GM19468 (cell line): ENCODE data around the gene USH1C.

Experiments
- ATAC-seq: cut with Tn5 transposase; IDR thresholded peaks from one replicate; pipeline ENCODE4 v1.9.1; 2021; ENCODE audit warnings: mild to moderate bottlenecking, moderate library complexity, moderate number of reproducible peaks; ENCODE audit not compliant: unreplicated experiment; ENCODE audit errors: extremely low read depth

Gene USH1C

DNA sequence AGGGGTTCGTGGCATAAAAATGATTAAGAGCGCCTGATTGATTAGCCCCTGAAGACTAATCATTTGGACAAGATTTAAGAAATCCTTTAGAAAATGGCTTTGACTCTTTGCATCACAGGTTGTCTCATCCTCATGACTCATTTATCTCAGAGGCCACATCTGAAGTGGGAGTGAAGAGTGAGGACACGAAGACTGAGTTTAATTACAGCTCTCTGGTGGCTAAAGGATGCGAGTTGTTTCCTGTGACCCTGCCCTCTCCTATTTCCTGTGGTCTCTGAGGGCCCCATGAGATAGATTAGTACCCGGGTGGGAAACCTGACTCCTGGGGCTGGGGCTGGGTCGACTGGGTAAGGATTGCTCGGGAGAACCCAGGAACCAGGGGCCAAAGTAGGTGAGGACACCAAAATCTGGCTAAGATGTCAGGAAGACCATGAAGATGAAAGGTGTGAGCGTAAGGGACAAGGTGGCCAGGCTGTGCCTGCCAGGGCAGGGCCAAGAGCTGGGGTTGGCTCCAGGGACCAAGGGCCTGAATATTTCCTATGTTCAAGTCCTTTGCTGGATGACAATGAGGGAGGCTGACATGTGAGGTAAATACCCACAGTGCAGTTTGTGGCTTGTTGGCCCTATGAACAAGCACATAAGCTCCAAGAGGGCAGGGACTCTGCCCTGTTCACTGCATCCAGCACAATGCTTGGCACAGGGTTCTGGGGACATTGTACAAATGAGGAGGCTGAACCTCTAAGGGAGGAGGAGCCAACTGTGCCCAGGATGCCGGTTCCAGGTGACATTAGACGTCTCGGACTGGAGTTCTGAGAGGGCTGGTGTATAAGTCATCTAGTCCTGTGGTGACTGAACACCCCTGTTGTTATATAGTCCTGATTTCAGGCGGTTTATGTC lies 6.5 kb upstream of the USH1C start:
- ATAC-seq: no peak

DNA sequence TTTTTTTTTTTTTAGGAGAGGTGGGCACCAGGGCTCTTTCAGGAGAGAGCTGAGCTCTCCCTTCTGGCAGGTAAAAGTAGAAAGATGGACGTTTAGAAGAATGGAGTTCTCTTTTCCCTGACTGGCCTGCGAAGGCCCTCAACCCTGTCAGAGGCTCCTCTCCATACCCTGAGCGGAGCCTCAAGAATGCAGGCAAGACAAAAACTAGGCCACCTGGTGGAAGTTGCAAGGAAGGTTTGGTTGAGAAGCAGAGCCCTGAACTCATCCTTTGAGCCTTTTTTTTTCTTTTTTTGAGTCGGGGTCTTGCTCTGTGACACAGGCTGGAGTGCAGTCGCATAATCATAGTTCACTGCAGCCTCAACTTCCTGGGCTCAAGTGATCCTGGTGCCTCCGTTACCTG lies 4.2 kb upstream of the USH1C start:
- ATAC-seq: no peak

DNA sequence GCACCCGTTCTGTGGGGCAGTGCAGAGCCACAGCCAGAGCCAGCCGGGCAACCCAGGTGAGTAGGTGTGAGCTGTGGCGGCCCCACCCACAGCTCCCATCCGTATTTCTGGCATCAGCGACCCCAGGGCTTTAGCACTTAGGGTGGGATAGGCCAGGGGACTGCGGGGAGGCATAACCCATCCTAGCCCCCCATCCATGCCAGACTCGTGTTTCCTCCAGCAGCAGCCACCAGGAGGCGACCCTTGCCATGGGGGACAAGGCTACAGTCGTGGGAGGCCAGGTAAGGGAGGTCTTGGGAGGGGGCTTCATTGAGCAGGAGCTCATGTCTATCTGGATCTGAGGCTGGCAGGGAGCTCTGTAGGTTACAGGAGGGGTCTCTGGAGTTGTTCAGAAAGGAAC lies 3.7 kb upstream of the USH1C start:
- ATAC-seq: no peak

DNA sequence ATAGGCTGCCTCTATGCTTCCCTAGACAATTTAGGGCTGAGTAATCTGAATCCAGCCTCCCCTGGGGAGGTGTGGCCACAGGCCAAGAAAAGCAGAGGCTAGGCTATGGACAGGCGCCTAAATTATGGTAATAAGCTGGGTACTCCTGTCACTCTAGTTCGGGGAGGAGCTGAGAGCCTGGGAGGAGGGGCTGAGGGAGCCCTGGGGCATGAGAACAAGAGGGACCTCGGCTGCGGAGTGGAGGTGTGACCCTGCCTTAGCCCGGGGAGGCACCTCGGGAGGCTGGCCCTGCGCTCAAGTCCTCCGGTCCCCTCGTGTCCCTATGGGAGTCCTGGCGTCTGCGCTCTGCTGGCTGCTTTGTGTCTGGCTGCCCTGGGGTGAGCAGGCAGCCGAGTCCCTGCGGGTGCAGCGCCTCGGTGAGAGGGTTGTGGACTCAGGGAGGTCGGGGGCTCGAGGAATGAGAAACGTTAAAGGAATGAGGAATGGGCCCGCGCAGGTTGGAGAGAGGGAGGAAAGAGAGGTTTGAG lies 2.9 kb upstream of the USH1C start, which contains the start of gene OTOG:
Gene OTOG, plus strand, starts transcription at position 209 of the 527 bp plus-strand sequence. Its CDS starts 114 bp downstream, at position 323.
- ATAC-seq: no peak

DNA sequence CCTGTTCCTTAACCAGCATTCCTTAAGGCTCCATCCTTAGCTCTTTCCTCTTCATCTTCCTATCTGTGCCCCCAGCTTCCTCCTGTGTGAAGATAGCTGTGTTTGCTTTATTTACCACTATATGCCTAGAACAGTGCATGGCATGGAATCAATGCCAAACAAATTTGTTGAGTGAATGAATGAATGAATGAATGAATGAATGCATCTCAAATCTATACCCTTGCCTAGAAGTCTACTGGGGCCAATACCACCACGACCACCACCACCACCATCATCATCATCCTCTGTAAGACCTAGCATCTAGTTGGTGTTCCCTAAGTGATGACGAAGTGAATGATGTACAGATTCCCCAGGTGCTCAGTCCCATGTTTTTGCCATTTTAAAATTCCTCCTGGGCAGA lies 2.0 kb upstream of the USH1C start:
- no peak for ATAC-seq

DNA sequence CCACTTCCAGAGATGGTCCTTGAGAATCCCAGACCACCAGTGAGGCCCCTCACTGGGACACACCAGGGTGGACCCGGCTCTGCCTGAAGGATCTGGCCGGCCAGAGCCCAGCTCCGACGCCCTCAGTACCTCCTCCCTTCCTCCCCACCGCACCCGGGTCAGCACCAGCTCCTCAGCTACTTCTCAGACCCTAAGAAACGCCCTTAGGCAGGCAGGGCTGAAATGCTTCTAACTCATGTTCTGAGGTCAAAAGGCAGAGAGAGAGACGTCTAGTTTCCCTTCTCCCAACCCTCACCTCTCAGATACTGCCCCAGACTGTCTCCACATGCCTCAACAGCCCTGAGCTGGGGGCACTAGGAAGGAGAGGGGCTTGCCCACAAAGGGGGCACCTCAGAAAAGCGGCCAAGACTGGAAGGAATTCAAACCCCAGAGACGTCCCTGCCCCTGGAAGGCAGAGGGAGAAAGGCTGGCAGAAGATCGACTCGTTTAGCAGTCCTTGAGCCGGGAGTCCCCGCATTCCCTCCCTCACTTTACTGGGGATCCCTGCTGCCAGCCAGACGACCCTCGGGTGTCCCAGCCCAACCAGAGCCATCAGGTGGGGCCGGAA lies 539 bp downstream of the USH1C start:
- no peak for ATAC-seq

DNA sequence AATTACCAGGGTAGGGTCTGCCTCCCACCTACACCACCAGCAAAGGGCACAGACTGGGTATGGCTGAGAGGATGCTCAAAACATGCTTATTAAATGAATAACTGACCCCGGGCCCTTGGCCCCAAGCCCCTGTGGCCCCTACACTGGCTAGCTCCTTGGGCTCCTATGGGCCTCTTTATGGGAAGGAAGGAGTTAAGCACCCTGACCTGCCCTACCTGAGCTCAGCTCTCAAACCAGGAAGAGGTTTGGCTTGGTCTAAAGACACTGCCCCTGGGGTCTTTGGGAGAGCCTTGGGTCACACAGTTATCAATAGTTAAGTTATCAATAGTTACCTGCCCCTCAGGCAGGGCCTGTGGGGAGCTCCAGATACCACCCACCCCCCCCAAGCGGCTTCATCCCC lies 1.2 kb downstream of the USH1C start:
- no peak for ATAC-seq

DNA sequence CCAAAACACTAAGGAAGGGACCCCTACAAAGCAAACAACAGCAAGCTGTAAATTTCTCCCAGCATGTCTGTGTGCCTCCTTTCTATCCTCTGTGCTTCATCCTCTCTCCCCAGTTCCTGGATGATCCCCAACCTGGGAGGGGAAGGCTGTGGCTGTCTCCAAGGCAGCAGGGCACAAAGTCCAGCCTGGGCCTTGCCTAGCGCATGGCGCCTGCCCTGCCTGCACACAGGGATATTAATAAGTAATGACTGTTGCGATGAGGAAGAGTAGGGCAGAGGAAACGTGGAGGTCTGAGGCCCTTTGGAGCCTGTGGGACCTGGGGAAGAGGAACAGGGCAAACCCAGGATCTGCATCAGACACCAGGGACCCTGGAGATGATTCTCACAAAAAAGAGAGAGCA lies 2.0 kb downstream of the USH1C start:
- no peak for ATAC-seq

DNA sequence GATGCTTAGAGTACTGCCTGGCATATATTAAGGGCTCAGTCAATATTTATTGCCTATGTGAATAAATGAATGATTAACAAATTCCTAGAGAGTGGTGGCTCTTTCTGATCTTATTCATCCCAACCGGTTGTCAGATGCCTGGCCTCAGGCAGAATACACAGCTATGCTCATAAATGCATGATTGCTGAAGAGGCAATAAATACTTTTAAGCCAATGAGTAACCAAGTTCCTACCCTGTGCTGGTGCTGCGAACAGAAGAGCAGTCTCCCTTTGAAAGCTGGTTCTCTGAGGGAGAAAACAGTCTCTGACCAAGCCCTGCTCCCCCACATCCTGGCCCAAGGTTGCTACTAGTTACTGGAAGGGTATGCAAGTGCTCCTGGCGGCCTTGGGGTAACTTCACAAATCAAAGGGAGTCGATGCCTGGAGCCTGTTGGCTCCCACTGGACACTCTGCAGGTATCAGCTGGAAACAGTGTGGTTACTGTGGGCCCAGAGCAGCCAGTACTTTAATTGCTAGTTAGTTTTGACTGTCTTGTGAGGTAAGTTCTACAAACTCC lies 2.8 kb downstream of the USH1C start:
- ATAC-seq: no peak

DNA sequence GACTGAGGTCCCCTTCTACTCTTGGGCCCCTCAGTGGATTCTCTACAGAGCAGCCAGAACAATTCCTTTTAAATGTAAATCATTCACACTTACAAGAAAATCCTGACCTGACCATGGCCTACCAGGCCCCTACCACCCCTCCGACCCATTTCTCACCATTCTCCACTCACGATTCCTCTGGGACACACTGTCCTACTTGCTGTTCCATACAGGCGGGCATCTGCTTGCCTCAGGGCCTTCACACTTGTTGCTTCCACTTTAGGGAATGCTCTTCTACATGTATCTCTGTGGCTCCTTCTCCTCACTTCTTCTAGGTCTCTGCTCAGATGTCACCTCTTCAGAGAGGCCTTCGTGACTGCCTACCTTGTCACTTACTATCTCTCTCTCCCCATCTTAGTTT lies 3.4 kb downstream of the USH1C start:
- ATAC-seq: no peak

DNA sequence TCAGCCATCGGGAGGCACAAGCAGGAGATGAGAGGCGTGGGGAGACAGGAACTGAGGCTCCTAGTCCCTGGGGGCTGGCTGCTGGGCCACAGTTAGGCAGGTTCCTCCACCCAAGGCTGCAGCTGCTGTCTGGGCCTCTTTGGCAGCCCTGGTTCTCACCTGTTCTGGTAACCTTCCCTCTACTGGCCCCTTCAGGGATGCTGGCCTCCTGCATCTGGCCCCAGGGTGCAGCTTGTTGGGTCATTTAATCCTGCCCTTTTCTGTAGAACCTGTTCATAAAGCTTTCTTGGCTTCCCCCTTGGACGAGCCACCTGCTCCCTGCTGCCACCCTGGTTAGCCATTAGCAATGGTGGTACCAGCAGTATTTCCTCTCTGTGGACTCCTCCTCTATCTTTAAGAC lies 5.5 kb downstream of the USH1C start:
- no peak for ATAC-seq

DNA sequence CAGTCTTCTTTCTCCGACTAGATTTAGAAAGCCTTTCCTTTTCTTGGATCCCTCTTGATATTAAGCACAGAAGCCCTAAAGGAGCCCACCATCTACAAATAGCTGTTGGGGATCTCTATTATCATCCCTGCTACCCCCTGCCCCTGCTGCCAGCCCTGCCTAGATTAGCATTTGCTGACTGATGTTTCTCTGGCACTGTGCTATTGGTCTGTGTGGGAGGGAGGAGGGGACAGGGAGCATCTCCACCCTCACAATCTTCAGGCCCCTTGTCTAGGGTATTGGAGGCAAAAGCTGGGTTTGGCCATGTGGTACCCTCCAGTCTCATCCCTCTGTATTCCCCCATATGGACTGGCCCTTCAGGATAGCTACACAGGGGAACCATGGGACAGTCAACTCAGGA lies 6.2 kb downstream of the USH1C start:
- ATAC-seq: no peak

DNA sequence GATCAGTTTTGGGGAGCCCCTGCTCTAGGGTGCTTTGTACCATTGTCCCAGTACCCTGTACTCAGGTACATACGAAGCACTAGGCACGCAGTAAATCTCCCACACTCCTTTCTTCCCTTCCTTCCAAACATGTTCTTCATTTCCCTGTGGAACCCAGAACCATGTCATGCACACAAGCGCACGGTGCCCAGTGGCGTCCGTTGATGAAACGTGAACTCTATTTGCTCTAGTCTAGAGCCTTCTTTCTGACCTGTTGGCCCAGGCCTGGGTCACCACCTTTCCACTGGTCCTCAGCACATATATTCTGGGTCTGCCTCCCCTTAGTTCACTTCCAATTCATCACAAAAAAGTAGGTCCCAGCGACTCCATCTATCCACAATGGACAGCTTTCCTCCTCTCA lies 7.0 kb downstream of the USH1C start:
- no peak for ATAC-seq

DNA sequence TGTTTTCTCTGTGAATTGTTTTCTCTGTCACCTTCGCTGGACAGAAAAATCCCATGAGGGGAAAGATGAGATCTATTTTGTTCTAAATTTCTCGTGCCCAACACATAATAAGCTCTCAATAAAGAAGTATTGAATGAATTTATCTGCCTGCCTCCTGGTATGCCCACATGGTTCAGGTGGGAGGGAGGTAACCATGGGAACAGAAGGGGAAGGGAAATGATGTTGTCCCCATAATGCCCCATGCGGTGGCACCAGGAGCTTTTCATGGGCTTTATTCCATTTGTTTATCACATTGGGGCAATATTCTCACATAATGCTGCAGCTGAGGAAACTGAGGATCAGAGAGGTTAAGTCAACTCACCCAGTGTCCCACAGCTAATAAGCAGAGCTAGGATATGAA lies 8.7 kb downstream of the USH1C start:
- no peak for ATAC-seq

DNA sequence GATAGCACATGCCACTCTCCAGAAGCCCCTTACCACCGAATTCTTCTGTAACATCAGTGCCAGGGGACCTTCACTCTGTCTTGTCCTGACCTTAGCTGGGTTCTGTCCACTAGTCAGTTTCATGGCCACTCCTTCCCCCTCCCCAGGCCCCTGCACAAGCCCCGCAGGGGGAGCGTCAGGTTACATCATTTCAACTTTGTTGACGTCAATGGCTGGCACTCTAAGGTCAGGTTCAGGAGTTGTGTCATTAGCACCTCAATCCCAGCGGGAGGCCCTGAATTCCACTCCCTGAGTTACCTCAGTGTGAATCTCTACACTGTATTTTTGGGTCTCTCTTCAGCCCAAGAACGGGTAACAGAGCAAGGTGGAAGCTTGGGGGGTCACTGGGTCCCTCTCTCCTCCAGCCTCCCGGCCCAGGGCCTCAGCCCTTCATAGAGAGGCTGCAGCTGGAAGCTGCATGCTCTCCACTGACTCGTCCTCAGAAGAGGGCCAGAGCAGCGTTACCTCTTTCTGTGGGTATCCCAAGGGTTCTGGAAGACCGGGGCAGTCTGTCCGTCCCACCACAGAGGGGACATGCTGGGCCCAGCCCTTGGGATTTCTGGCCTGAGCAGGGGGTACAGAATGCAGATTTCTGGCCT lies 10.3 kb downstream of the USH1C start:
- ATAC-seq: no peak

DNA sequence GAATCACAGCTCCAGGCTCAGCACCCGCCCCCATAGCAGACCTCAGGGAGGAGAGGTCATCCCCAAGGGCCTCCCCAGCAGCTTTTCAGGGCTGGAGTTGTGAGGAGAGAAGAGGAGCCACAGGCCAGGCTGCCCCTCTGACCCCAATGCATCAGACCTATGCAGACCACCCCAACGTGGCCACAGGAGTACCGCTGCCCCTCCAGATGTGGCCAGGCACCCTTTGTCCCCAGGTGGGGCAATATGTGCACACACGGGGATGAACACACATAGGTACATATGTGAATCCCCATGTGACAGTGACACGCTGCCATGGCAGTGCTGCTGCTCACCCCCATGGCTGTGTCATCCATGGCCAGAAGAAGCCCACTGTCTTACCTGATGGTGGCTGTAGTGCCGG lies 10.9 kb downstream of the USH1C start:
- ATAC-seq: no peak

DNA sequence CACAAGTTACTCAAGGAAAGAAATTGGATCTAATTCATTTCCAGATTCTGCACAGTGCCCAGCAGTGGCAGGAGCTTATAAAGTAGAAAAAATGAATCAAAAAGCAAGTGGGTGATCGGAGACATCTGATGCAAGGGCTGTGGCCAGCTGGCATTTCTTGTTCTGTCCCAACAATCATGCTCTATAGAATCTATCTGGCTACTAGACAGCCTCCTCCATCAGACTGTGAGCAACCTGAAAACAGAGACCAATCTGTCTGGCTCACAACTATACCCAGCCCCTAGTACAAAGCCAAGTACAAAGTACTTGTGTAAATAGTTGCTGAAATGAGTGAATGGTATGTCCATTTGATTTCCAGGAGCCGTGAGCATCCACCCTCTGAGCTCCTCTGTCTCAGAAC lies 11.4 kb downstream of the USH1C start:
- no peak for ATAC-seq

DNA sequence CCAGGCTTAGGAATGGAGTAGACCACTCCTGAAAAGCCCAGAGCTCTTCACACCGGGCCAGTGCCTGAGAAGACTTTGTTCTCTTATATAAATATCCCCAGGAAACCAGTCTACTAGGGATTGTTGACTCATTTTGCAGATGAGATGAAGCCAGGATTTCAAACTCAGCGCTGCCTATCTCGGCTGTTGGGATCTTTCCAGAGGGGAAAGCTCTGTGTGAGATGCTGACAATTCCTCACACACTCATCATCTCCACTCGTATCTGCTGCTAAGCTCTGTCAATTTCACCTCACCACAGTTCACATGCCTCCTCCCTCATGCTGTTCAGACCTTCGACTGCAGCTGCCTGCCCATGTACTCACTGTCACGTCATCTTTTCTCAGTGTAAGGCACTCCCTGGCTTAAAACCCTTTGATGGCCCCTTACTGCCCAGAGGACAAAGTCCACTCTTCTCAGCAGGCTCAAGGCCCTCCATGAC lies 12.5 kb downstream of the USH1C start:
- no peak for ATAC-seq

DNA sequence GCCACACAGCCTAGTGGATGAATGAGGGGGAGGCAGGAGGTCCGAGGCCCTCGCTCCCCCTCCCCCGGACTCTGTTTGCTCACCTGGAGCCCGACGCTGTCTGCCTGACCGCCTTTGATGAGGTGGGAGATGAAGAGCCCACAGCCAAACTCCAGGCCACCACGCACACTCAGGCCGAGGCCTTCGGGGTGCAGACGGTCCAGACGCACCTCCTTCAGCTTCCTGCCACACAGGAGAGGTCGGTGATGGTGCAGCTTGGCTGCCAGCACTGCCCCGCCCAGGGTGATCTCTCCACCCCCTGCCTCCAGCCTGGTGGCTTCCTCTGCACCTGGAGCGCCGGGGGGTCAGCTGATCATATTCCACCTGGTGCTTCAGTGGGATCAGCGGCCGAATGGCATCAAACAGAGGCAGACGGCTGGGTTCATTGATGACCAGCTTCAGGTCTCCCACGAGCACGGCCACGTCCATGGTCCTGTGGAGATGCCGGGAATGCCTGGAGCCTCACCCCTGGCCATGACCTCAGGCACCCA lies 13.1 kb downstream of the USH1C start:
- no peak for ATAC-seq

DNA sequence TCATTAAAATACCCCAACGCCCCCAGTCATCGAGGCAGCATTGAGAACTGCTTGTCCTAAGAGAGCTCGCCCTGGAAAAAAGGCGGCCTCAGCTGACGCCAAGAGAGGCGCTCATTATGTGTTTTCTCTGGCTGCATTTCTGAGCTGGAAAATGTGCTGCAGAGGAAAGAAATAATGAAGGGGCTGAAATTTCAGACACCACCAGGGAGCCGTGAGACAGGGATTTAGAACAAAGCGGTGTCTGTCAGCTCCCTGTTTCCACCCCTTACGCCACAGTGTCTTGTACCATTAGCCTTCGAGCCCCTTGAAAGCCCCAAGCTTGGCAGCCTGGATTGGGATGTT lies 14.4 kb downstream of the USH1C start:
- ATAC-seq: no peak
